HG02973 (cell line): ENCODE measurements around the gene HNRNPA0.
A peak's percentile ranks its signal among the peaks of the same experiment; 100 is the strongest.

Experiments
- ATAC-seq: cut with Tn5 transposase; IDR thresholded peaks from one replicate; pipeline ENCODE4 v1.9.1; 2021; ENCODE audit warnings: moderate library complexity; ENCODE audit not compliant: unreplicated experiment

The HNRNPA0 gene

GRCh38 chr5:137754961-137755762 lies 999 bp upstream of the HNRNPA0 start:
- peak; percentile 11 for ATAC-seq

DNA sequence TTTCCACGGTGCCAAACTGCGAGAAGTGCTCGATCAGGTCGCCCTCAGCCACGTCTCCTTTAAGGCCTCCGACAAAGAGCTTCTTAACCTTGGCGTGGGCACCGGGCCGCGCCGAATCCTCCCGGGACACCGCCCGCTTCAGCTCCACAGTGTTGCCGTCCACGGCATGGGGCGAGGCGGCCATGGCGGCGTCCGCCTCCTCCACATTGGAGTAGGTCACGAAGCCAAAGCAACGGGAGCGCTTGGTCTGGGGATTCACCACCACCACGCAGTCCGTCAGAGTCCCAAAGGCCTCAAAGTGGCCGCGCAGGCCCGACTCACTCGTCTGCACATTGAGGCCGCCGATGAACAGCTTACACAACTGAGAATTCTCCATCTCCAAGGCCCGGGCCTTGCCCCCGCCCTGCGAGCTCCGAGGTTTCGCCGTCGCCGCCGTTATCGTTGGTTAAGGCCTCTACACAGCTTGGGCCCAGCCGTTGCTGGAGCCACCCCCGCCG lies 424 bp downstream of the HNRNPA0 start:
- ATAC-seq: peak; percentile 8

DNA sequence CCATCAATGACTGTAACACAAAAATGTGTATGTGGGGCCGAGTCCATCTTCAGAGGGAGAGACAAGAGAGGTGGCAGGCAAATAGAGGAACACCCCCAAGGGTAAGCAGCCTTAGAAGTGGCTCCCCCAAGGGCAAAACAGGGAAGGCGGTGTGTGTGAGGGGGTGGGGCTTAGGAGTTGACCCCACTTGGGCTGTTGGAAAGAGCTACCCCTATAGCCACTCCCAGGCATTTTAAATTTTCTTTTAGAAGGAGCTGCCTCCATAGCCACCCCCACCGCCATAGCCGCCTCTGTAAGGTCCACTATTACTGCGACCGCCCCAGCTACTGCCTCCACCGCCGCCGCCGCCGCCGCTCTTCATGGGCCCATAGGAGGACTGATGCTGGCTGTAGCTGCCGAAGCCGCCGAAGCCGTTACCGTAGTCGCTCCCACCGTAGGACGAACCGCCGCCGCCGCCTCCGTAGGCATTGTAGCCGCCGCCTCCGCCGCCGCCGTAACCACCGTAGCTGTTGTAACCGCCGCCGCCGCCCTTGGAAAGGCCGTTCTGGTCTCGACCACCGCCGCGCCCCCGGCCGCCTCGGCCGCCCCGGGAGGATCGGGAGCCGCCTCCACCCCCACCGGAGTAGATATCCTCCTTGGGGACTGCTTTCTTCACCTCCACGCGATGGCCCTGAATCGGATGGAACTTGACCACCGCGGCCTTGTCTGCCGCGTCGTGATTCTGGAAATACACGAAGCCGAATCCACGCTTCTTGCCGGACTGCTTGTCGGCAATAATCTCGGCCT lies 1.1 kb downstream of the HNRNPA0 start:
- ATAC-seq: no peak

GRCh38 chr5:137751869-137752491 lies 2.2 kb downstream of the HNRNPA0 start:
- ATAC-seq: no peak

GRCh38 chr5:137750436-137750835 lies 3.7 kb downstream of the HNRNPA0 start:
- ATAC-seq: no peak

DNA sequence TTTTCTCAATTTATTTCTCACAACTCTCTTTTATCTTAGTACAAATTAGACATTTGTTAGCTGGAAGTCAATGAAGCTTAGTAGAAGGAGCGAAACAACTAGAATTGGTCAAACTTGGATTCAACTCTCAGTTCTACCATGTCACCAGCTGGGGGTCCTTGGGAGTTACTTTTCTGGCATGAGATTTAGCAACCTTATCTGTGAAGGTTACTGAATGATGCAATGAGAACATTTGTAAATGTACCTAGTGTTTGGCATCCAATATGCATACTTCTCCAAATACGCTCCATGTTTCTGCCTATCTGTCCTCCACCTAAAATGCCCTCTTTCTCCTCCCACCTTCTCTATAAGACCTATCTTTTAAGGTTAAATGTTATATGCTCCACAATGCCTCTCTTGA lies 6.3 kb downstream of the HNRNPA0 start:
- ATAC-seq: no peak

DNA sequence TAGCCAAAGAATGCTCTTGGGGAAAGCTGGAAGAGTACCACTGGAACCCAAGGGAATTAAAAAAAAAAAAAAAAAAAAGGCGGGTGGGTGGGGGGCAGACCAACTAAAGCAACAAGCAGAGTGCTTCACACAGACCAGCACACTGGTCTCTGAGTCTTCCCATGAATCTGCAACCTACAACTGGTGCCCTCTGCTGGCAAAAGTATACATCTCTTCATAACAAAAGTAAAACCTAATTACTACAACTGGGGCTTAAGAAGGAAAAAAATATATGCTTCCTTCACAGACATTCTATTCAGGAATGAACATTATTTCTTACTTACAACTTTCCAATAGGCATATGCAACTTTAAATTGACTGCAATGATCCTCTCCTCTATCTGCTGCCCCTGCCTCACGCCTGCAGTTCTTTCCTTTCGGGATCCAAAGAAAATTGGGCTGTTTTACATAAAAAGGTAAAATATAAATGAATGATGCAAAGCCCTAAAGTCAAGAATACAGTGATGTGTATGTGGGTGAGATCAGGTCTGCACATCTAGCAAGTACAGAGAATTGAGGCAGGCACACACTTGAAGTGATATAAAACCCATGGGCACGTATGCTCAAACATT lies 11.0 kb downstream of the HNRNPA0 start:
- peak; percentile 48 for ATAC-seq

GRCh38 chr5:137741718-137742117 lies 12.4 kb downstream of the HNRNPA0 start:
- no peak for ATAC-seq

- no peak for ATAC-seq
These were observed 14.4 kb downstream of the HNRNPA0 start for GRCh38 chr5:137739737-137740136.

DNA sequence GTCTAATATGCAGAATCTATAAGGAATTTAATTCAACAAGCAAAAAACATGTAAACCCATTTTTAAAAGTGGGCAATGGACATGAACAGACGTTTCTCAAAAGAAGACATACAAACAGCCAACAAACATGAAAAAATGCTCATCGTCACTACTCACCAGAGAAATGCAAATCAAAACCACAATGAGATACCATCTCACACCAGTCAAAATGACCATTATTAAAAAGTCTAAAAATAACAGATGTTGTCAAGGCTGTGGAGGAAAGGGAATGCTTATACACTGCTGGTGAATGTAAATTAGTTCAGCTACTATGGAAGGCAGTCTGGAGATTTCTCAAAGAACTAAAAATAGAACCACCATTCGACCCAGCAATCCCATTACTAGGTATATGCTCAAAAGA lies 15.2 kb downstream of the HNRNPA0 start:
- ATAC-seq: no peak

DNA sequence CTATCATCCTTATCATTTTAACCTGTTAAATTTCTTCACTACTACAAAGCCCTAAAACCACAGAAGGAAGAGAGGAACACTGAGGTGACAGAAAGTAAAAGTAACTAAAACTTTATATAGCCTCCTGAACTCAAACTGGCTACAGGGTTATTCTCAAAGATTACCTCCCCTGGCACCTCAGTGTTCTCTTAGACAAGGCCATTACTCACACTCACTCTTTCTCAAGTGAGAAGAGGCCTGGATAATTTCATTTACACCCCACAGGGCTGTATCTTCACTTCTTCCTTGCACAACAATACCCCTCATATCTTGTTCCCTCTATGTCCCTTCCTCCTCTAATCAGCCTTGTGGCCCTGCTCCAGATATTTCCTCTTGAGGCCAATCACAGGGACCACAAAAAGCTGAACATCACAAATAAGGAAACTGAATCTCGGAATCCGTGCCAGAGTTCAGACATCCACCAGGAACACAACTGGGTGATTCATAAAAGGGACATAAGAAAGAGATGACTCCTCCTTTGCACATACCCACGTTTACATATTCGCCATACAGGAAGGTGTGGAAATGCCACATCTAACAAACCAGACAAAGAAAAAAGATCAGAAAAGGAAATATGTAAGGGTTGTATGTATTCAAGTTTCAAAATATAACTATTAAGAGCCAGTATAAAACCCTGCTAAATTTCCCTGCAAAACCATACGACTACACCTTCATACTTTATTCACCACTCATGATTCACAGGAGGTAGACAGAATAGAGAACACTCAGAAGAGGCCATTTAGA lies 16.6 kb downstream of the HNRNPA0 start:
- no peak for ATAC-seq

GRCh38 chr5:137736496-137736895 lies 17.7 kb downstream of the HNRNPA0 start:
- ATAC-seq: no peak

GRCh38 chr5:137735555-137736284 lies 18.4 kb downstream of the HNRNPA0 start, which contains the start of gene KLHL3:
TSS of gene KLHL3 (minus strand) at chr5:137736089. CDS start at chr5:137735646, 443 bp downstream.
- peak; percentile 59 for ATAC-seq

DNA sequence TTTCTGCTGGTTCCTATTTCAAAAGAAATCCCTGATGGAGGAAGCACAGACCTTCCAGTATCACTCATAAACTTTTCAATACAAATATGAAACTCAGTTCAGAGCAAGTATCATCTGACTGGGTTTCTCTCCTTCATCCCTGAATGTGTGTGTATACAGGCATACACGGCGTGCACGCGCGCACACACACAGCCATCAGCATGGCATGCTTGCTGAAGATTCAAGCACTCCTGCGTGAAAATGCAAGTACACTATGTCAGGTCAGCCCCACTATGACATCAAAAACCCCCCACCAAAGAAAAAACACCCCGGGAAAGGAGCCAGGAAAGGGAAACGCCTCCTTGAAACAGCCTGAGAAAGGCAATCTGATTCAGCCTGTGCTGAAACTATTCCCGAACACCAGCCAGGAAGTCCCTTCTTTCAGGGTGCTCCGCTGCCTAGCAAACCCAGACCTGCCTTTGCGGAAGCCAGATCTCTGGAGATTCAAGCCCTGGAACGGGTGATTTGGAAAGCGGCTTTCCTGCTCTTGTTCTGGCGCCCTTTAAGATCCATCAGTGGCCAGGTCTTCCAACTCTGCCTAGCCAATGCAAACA lies 19.1 kb downstream of the HNRNPA0 start:
- ATAC-seq: peak; percentile 21

GRCh38 chr5:137734331-137734730 lies 19.8 kb downstream of the HNRNPA0 start:
- ATAC-seq: no peak

DNA sequence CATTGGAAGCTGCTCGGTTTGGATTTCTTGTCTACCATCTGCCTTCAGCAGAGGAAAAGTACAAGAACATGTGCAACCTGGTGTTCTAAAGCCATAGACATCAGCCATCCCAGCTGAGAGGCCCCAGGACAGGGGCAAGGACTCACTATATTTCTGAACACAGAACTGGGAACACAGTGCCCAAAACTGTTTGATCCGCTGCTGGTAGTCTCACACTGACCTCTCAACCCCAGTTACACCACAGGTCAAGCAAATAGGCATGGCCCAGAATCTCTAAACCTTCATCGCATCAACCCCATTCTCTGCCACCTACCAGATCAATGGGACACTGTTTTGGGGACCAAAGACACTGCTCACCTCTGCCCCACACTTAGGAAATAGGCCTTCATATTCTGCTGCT lies 20.2 kb downstream of the HNRNPA0 start:
- ATAC-seq: no peak

DNA sequence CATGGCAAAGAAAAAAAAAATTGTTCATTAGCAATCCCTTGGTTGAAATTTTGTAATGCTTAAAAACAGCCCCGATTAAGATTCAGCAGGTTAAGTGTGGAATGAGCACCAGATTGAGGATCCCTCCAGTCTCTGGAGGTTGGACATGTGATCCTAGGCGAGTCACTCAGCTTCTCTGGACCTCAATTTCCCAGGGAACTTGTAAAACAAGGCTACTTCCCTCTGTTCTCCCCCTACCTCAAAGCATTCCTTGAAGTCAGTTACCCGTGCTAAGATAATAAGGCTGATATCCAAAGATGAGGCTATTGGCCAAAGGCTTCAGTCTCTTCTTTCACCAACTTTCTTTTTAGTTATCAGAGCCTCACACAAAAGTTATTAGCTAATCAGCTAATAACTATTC lies 21.2 kb downstream of the HNRNPA0 start:
- ATAC-seq: no peak

DNA sequence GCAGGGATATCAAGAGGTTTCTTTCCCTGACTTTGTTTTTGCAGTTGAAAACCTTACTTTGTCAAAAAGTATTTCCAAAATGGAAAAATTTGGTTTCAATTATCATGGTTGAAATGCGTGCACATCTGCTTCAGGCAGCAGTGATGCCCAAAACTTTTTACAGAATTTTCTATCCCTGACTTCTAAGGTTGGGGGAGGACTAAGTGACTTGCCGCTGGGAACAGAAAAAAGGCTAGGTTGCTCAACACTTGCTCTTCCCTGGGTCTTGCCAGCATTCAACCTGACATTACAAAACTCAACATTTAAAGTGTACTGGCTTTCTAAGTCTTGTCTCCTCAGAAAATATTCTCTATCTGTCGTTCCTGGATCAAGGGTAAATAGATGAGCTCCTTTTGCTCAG lies 23.0 kb downstream of the HNRNPA0 start:
- ATAC-seq: no peak

- ATAC-seq: no peak
These were observed 23.8 kb downstream of the HNRNPA0 start for GRCh38 chr5:137730336-137730735.
